Measurements from ENCODE around the gene CHAF1A.

The CHAF1A gene

GRCh38 chr19:4378886-4379285, 23.6 kb upstream of the CHAF1A start:
- peak overlapping the region; percentile 96 for H3K27ac ChIP-seq
- DNase-seq (ENCODE audit: low read depth, low spot score) = no peak

DNA sequence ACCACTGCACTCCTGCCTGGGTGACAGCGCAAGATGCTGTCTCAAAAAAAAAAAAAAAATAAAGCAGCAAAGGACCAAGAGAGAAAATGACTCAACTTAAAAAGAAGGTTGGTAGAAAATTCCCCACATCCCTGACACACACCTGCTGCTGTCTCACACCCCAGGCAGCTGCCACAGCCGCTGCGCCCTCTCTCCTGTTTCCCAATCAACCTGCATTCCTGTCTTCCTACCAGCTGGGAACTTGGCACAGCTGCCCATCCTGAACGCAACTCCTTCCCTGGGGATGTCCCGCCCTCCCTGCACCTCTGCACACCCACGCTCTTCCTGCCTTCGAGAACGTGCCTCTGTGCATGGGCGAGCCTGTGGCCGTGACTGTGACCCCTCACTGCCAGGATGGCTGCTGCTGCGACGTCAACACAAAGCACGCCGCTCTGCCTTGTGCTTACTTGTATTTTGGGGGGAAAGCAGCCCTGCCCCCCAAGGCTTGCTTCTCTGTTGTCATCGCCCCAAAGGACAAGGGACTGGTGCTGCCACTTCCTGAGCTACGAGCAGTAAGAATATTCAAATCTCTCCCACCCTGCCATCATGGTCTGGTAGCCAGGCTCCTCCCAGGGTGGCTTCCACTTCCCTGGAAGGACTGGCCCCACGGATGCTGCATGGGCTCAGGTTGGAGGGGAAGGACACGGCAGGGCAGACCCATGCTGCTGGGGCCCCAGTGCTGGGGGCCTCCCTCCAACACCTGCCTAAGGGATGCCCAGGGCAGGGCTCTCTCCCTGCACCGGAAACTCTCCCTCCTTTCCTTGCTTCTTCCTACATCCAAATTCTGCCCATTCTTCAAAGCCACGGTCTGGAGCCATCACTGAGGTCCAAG, 22.8 kb upstream of the CHAF1A start:
- H3K27ac ChIP-seq = peak overlapping the region; percentile 96
- peak; percentile 93 for DNase-seq (ENCODE audit: low read depth, low spot score)

- H3K27ac ChIP-seq = peak overlapping the region; percentile 96
- no peak for DNase-seq (ENCODE audit: low read depth, low spot score)
These were observed 22.1 kb upstream of the CHAF1A start for GRCh38 chr19:4380254-4380727.

DNA sequence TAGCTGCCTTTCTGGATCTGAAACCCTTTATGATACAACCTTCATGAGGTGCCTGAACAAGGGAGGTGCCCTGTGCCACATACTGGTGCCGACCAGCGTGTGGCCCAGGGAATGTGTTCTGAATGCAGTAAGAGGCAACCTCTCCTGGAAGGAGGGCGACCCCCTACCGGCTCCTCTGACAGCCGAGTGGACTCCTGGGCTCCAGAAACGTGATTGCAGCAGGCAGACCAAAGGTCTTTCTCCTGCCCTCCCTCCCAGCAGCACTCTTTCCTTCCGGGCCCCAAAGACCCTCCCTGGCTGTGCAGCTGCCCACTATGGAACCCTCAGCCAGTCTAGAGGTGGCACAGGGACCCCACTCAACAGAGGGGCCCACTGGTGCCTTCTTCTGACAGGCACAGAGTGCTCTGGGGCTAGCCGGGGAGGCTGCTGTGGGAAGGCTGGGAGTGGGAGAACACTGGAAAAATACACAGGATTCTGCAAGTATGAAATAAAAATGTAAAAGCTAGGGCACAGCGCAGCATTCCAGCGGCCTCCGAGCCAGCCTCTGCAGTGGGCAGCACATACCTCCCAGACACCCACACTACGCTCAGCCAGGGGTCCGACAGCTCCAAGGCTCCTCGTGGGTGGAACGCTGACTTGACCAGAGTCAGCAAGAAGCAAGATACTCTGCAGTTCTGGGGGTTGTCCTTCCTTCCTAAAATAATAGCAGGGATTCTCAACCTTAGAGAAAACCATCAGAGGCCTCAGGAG, 17.0 kb upstream of the CHAF1A start:
- DNase-seq (ENCODE audit: low read depth, low spot score) = no peak
- H3K27ac ChIP-seq = no peak overlapping the region

DNA sequence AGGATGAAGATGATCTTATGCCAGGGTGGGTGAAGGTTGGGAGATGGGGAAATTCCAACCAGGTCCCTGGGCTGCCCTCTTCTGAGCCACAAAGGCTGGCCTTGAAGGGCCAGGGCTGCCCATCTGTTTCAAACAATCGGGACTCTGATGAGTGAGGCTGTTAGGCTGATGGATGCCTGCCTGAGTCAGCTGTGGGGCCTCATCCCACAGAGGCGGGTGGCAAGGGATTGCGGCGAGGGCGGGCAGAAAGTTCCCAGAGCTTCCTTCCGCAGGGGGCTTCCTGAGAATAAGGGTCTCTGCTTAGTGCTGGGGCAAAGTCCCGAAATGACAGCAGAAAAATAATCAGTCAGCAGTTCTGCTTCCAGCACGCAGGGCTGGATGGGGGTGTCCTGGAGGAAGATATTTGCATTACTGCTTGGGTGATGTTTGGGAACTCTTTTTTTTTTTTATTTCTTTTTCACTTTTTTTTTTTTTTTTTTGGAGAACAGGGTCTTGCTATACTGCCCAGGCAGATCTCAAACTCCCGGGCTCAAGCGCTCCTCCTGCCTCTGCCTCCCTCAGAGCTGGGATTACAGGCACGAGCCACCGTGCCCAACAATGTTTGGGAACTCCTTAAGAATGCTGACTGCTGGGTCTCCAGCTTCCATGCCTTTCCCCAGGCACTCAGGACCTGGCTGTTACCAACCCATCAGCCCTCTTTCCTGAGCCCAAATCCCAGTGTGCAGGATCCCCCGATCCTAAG, 16.2 kb upstream of the CHAF1A start:
- no peak overlapping the region for H3K27ac ChIP-seq

GRCh38 chr19:4388337-4389063, 13.9 kb upstream of the CHAF1A start:
- peak overlapping the region; percentile 82 for H3K27ac ChIP-seq
- DNase-seq (ENCODE audit: low read depth, low spot score) = no peak

More for the DNA sequence above, 16.2 kb upstream of the CHAF1A start:
- no peak for DNase-seq (ENCODE audit: low read depth, low spot score)

DNA sequence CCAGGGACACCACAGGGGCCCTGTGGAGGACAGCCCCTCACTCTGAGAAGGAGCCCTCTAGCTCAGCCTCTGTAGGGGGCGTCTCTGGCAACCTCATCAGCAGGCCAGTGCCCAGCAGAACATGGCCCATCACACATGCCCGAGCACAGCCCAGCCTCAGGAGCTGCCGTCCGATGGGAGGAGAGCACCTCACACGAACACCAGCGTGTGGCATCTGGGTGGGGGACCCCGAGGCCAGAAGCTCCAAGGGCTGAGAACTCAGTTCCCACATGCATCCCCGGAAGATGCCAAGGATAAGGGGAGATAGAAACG, 13.4 kb upstream of the CHAF1A start:
- DNase-seq (ENCODE audit: low read depth, low spot score) = no peak
- H3K27ac ChIP-seq = peak overlapping the region; percentile 82

GRCh38 chr19:4389511-4390016, 12.9 kb upstream of the CHAF1A start:
- peak overlapping the region; percentile 82 for H3K27ac ChIP-seq
- no peak for DNase-seq (ENCODE audit: low read depth, low spot score)

DNA sequence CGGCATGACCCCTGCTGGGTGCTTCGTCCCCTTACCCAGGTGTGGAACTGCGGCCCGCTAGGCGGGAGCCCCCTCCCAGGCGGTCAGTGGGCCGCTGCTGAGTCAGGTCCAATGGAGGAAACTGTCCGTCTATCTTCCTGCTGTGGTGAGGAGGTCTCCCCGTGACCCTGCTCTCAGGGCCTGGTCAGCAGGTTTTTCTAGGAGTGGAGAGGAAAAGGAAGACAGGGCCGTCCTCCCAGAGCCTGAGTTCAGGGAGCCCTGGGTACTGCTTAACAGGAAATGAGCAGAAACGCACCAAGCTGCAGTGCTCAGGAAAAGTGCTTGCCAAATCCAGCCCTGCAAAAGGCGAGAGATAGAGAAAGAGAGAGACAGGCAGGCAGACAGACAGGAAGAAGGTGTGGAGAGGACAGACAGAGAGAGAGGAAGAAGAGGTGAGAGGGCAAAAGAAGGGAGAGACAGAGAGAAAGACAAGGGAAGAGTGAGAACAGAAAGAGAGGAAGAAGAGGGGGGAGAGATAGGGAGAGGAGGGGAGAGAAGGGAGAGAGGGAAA, 12.3 kb upstream of the CHAF1A start:
- peak overlapping the region; percentile 82 for H3K27ac ChIP-seq
- DNase-seq (ENCODE audit: low read depth, low spot score) = no peak

DNA sequence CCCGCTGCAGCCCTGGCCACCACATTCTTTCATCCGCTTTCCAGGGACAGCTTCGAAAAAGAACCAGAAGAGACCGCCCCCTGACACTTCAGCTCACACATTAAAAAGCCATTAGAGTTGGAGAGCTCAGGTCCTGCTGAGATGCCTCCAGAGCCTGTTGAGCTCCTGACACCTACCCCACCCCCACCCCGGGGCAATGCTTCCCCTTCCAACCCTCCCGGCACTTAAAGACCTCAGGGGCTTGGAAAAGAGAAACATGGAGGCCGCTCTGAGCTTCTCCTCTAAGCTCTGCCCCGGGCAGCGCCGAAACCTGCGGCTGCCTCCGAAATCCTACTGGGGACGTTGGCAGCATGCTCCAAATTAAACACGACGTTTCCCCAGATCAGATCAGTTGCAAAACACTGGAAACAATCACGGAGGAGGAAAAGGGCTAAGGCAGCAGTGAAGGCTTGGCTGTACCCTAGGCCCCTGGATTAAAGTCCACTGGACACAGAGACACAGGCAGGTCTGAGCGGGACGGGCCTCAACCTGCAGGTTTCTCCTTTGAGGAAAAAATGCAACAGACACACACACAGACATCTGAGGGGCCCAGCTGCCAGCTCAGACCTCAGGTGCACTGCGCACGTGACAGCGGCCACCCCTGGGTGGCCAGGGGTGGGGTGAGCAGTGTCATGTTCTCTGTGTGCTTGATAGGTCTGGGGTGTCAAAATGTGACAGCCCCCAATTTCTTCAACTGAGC, 11.7 kb upstream of the CHAF1A start:
- DNase-seq (ENCODE audit: low read depth, low spot score) = no peak
- H3K27ac ChIP-seq = peak overlapping the region; percentile 82

DNA sequence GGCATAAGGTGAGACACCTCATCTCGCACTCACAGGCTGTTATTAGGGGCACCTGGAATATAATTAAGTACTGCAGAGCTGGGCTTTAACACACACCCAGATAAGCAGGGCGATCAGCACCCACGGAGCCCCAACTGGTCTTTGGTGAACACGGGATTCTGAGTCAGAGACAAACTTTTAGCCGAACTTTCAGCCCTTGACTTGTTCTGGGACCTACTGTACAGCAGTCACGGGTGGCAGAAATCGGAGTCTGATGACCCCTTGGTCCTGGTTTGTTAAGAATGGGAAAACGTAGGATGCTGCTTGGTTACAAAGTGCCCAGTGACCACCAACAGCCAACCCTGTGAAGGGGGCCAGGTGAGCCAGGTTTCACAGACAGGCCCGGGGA, 11.1 kb upstream of the CHAF1A start:
- DNase-seq (ENCODE audit: low read depth, low spot score) = no peak
- H3K27ac ChIP-seq = peak overlapping the region; percentile 82

DNA sequence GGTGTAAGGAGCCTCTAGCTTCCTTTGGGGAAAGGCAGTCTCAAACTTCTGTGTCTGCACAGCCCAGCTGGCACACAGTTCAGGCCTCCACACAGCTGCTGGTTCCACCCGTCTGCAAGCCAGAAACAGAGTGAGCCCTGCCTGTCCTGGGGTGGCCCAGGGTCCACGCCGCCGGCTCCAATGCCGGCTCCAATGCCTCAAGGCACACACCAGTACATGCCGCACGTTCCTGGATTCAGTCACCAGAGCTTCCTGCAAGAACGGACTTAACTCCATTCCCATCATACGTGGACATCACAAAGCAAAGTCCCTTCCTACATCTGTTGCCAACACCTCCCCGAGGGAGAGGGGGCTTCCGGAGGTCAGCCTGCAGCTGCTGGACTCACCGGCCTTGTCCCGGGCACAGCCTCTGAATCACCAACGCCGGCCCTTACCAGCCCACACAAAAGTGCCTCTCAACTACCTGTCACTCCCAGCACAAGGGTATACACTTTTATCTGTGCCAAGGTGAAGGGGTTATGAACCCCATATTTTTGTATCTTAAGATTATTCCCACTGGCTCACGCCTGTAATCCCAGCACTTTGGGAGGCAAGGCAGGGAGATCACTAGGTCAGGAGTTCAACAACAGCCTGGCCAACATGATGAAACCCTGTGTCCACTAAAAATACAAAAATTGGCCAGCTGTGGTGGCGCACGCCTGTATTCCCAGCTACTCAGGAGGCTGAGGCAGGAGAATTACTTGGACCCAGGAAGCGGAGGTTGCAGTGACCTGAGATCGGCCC, 10.5 kb upstream of the CHAF1A start:
- H3K27ac ChIP-seq = peak overlapping the region; percentile 82
- DNase-seq (ENCODE audit: low read depth, low spot score) = no peak

DNA sequence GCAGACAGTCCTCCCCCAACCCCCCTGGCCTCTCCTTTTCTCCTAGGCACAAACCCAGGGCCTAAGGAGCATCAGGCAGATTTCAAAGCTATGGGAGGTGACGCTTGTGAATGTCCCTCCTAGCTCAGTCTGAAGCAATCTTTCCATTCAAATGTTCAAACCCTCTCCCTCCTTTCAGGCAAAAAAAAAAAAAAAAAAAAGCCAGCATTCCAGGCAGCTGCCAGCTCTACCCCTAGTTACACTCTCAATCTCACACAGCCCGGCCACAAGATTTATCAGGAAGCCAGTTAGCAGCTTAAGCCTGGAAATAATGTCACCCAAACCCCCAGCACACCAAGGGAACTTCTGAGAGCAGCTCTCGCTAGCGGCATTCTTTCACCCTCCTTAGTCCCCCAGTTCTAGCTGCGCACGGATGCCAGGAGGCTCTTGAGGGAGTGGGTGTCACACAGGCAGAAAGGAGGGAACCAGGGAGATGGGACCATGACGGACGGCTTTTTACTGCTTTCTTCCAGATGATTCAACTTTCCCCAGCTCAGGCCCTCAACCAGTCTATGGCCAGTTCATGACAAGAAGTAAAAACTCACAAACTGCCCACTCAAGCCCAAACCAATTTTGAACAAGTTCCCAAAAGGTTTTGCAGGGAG, 8.4 kb upstream of the CHAF1A start:
- H3K27ac ChIP-seq = peak overlapping the region; percentile 82
- DNase-seq (ENCODE audit: low read depth, low spot score) = no peak

DNA sequence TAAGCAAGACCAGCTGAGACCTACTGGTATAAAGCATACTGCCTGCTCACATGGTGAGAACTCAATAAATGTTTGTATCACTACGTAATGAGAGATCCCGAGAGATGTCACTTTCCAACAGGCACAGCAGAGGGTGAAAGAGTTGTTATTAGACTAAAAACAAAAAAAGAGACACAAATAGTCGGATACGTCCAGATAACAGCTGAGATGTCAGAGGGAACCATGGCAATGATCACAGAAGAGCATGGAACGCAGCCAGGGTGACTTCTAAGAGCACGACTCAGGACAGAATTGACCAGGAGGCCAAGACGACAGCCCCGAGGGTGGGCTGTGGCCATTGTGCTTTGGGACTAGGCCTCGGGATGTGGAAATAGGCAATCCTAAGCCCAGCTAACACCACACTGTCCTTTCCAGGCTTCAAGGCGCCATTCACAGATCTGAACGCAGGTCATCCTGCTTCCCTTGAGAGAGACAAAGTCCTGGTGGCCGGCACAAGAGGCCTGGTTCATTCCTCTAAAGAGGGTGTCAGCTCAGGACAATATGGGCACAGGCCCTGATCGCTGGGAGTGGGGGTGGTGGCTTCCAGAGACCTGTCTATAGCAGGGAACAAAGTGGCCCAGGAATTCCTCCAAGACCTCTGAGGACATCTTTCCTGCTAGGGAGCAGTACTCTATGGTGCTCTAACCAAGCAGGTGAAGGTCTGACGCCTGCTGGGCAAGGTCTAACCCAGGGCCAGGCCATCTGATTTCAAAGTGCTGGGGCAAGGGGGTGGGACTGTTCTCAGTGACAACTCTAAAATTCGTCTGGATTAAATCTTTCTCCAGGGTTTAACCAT, 5.3 kb upstream of the CHAF1A start:
- DNase-seq (ENCODE audit: low read depth, low spot score) = no peak
- no peak overlapping the region for H3K27ac ChIP-seq

DNA sequence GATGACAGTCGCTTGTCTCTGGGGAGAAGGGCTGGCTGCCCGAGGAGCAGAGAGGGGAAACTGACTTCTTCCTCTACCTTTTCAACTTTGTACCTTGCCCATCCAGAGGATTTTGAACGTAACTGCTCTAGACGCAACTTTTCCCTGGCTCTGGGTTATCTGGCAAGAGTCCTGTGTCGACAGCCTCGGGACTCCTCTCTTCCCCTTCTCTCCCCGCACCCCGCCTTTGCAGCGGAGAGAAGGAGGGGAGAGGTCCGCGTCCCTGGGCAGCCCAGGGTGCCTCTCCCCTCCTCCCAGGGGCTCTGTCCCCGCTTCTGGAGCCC, 2.7 kb upstream of the CHAF1A start:
- DNase-seq (ENCODE audit: low read depth, low spot score) = no peak
- H3K27ac ChIP-seq = peak overlapping the region; percentile 84

GRCh38 chr19:4400135-4400936, 2.1 kb upstream of the CHAF1A start, which contains the start of gene SH3GL1:
TSS of gene SH3GL1 (minus strand) at chr19:4400547. CDS start at chr19:4400368, 179 bp downstream.
- no peak for DNase-seq (ENCODE audit: low read depth, low spot score)
- peak within 1 kb of the TSS; percentile 84 for H3K27ac ChIP-seq
